ENCODE data around the gene RBM46.
"Not testable (repeated sequence)": the region's sequence is repeated elsewhere in the genome, so short reads cannot be mapped to it uniquely, and the experiment has no call there.

The RBM46 gene

GRCh38 chr4:154836030-154836429 is 55.0 kb downstream of the RBM46 start:
- no peak overlapping the region for H3K4me3 ChIP-seq (ENCODE audit: low read depth, low read length)

GRCh38 chr4:154836513-154836912 is 55.4 kb downstream of the RBM46 start:
- no peak overlapping the region for H3K4me3 ChIP-seq (ENCODE audit: low read depth, low read length)

- H3K4me3 ChIP-seq (ENCODE audit: low read depth, low read length) = no peak overlapping the region
Observed at GRCh38 chr4:154838155-154838554, 57.1 kb downstream of the RBM46 start.

GRCh38 chr4:154838694-154839093 is 57.6 kb downstream of the RBM46 start:
- H3K4me3 ChIP-seq (ENCODE audit: low read depth, low read length) = no peak overlapping the region

GRCh38 chr4:154854362-154854761 is 73.3 kb downstream of the RBM46 start:
- H3K4me3 ChIP-seq (ENCODE audit: low read depth, low read length) = no peak overlapping the region

- H3K4me3 ChIP-seq (ENCODE audit: low read depth, low read length) = no peak overlapping the region
Observed at GRCh38 chr4:154858166-154858565, 77.1 kb downstream of the RBM46 start.

- H3K4me3 ChIP-seq (ENCODE audit: low read depth, low read length) = no peak overlapping the region
Observed at GRCh38 chr4:154868414-154869194, 87.5 kb downstream of the RBM46 start.

GRCh38 chr4:154869301-154869700 is 88.2 kb downstream of the RBM46 start:
- no peak overlapping the region for H3K4me3 ChIP-seq (ENCODE audit: low read depth, low read length)

GRCh38 chr4:154872198-154872597 is 91.1 kb downstream of the RBM46 start:
- H3K4me3 ChIP-seq (ENCODE audit: low read depth, low read length) = no peak overlapping the region

GRCh38 chr4:154874049-154874448 is 93.0 kb downstream of the RBM46 start:
- H3K4me3 ChIP-seq (ENCODE audit: low read depth, low read length) = not testable (repeated sequence)

- no peak overlapping the region for H3K4me3 ChIP-seq (ENCODE audit: low read depth, low read length)
Observed at GRCh38 chr4:154877110-154877760, 96.2 kb downstream of the RBM46 start.

Measured in iPS-11a (cell line).